ENCODE measurements around the gene GRM5.

DNA sequence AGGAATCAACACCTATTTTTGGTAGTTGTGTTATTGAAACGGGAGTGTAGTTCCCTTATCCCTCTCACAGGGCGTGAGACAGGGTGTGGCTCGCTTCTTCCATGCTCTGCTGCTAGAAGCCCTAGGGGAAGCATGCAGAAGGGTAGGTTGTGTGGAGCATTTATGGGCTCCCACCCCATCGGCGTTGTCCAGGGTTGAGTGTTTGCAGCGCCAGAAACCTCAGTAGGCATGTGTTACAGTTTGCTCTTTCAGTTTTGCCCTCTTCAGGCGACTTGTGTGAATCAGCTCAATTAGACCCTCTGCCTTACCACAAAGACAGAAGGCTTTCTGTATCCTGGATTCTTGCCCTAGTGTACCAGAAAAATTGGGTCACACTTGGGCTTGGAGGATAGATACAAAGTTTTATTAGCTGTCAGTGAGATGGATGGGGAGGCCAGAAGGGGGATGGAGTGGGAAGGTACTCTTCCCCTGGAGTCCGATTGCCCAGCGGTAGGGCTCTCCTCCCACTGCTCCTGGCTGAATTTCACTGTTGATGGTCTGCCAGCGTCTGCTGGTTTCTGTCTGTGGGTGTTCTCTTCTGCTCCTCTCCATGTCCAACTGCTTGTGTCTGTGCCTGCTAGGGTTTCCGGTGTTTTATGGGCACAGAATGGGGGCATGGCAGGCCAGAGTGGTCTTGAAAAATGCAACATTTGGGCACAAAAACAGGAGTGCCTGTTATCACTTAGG is 369.9 kb downstream of the GRM5 start:
- TF ChIP-seq, protein P1, sequence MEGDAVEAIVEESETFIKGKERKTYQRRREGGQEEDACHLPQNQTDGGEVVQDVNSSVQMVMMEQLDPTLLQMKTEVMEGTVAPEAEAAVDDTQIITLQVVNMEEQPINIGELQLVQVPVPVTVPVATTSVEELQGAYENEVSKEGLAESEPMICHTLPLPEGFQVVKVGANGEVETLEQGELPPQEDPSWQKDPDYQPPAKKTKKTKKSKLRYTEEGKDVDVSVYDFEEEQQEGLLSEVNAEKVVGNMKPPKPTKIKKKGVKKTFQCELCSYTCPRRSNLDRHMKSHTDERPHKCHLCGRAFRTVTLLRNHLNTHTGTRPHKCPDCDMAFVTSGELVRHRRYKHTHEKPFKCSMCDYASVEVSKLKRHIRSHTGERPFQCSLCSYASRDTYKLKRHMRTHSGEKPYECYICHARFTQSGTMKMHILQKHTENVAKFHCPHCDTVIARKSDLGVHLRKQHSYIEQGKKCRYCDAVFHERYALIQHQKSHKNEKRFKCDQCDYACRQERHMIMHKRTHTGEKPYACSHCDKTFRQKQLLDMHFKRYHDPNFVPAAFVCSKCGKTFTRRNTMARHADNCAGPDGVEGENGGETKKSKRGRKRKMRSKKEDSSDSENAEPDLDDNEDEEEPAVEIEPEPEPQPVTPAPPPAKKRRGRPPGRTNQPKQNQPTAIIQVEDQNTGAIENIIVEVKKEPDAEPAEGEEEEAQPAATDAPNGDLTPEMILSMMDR (IDR thresholded peaks at IDR 0.05) = no peak
- TF ChIP-seq POLR2A (IDR thresholded peaks at IDR 0.05) = no peak
